WTC11 (cell line): Measurements from ENCODE around the gene MEN1.

Experiments used
- ATF2 ChIP-seq: sonication (generic); formaldehyde crosslinking; IDR thresholded peaks from 2 replicates; pipeline ENCODE4 v1.8.1; 2022; ENCODE audit warnings: low read depth, missing genetic modification reagents, borderline replicate concordance
- CTCF ChIP-seq: fragments of 200-600 bp; IDR thresholded peaks from 2 replicates; pipeline ENCODE4 v1.8.0; 2022; ENCODE audit warnings: antibody characterized with exemption
- FOXK1 ChIP-seq: sonication (generic); formaldehyde crosslinking; IDR thresholded peaks from 2 replicates; pipeline ENCODE4 v1.8.0; 2022; ENCODE audit warnings: mild to moderate bottlenecking, moderate library complexity, missing genetic modification reagents
- GABPB1 ChIP-seq: sonication (generic); formaldehyde crosslinking; IDR thresholded peaks from 2 replicates; pipeline ENCODE4 v1.8.1; 2023; ENCODE audit warnings: mild to moderate bottlenecking, missing genetic modification reagents
- JUN ChIP-seq: sonication (generic); formaldehyde crosslinking; IDR thresholded peaks from 2 replicates; pipeline ENCODE4 v1.8.0; 2023; ENCODE audit warnings: mild to moderate bottlenecking, missing genetic modification reagents
- NR3C1 ChIP-seq: sonication (generic); formaldehyde crosslinking; conservative IDR thresholded peaks from 2 replicates; pipeline ENCODE4 v1.8.1; 2023; ENCODE audit warnings: low read depth, mild to moderate bottlenecking, missing genetic modification reagents
- TP53 ChIP-seq: sonication (generic); formaldehyde crosslinking; IDR thresholded peaks from 2 replicates; pipeline ENCODE4 v1.8.1; 2023; ENCODE audit warnings: mild to moderate bottlenecking, missing genetic modification reagents
- ZNF317 ChIP-seq: sonication (generic); formaldehyde crosslinking; IDR thresholded peaks from 2 replicates; pipeline ENCODE4 v1.8.1; 2023; ENCODE audit warnings: low read depth, mild to moderate bottlenecking, moderate library complexity, missing genetic modification reagents, borderline replicate concordance

- TF ChIP-seq ATF2 (CRISPR knock-in tag), result no peak
- TF ChIP-seq CTCF, result no peak
- no peak for TF ChIP-seq GABPB1
- no peak for TF ChIP-seq JUN (CRISPR knock-in tag)
- TF ChIP-seq ZNF317 (CRISPR knock-in tag), result no peak
- TF ChIP-seq TP53 (CRISPR knock-in tag), result no peak
- TF ChIP-seq NR3C1, result no peak
- no peak for TF ChIP-seq FOXK1 (CRISPR knock-in tag)
Measured at GRCh38 chr11:64858467-64859263, 48.3 kb upstream of the MEN1 start.
